Pancreas (tissue), 10 donors: ENCODE results near the gene ALDH4A1. TPM values are rescaled to one million over a fixed set of nuclear protein-coding genes. Genes with fewer than 3 reads are reported as not detected.

Experiments
- ATAC-seq, 4 donors: fragments of 200-7000 bp; cut with Tn5 transposase; one replicate each; pipeline versions ENCODE4 v1.8.0 to v1.9.1; 2020; ENCODE audit warnings: mild to moderate bottlenecking in 4 of 4, moderate library complexity in 4 of 4
- DNase-seq, 6 donors: peaks; one replicate each; pipeline ENCODE4 v3.0.0-alpha.2; 2020
- FAIRE-seq: peaks from 2 replicates; lab custom pipeline; 2012; peaks lifted over from hg19 to GRCh38; lab: Jason Lieb, UNC
- H3K27ac ChIP-seq, 4 donors: fragments of 200-600 bp; sonication (generic); 1 replicate in 3 of 4; 2 replicates in 1 of 4; pipeline versions ENCODE4 v1.5.0 to v1.8.0; 2020
- H3K27me3 ChIP-seq, 4 donors: fragments of 200-600 bp; one replicate each; pipeline ENCODE4 v1.8.0; 2021
- H3K36me3 ChIP-seq, 3 donors: fragments of 200-600 bp; sonication (generic) in 1 of 3; one replicate each; pipeline versions ENCODE4 v1.5.0 to v1.8.0; 2020 to 2021
- H3K4me1 ChIP-seq, 3 donors: fragments of 200-600 bp; one replicate each; pipeline ENCODE4 v1.8.0; 2021
- H3K4me3 ChIP-seq, 4 donors: fragments of 200-600 bp; sonication (generic) in 2 of 4; one replicate each; pipeline versions ENCODE4 v1.5.0 to v1.8.0; 2020 to 2021
- H3K9me3 ChIP-seq, 4 donors: fragments of 200-600 bp; one replicate each; pipeline ENCODE4 v1.8.0; 2021
- CTCF ChIP-seq, 4 donors: fragments of 200-600 bp; sonication (generic) in 3 of 4; IDR thresholded peaks; one replicate each; pipeline versions ENCODE4 v1.5.0 to v1.8.0; 2021; ENCODE audit warnings: antibody characterized with exemption in 4 of 4
- WGBS, 2 donors: extraction: QIAGEN DNeasy Blood & Tissue Kit; methylation state at CpG; one replicate each; pipeline ENCODE4 v1.1.7; 2013; 5-methylcytosine and 5-hydroxymethylcytosine counted together
- intact Hi-C, 3 donors: fragments of 100-400 bp; cut with DNase I; formaldehyde crosslinking; loops; one replicate each; pipeline versions ENCODE4 v1.11.1 to v1.14.2; 2022
- polyA plus RNA-seq, 2 donors: library from polyadenylated mRNA; stranded (reverse); fragments of 200-250 nt; gene quantifications; one replicate each; pipeline ENCODE4 v1.2.3, GENCODE V29; 2013
- total RNA-seq, 6 donors: library from RNA; stranded (reverse); fragmentation: NEBNext Ultra II Directional in 4 of 6; extraction: Animal tissue kit (Norgen Biotek cat#: 25700) in 4 of 6; gene quantifications; one replicate each; pipeline versions ENCODE4 v1.2.1 to v1.2.4, GENCODE V29; 2021 to 2023
- donor health status: healthy with polysubstance abuse.
- donor health status: DM: no; HTN: no; CAD: no; lungs with moderate emphysema.
- donor health status: DM: no; HTN: no; CAD: no.
- donor health status: control.
- donor health status: control.
- donor health status: Bipolar disorder and iron deficiency.
- donor health status: DM: yes; HTN: yes; CAD: no.
- donor health status: DM: no; HTN: no; CAD: no.
- donor health status: DM: no; HTN: no; CAD: no.
- donor health status: DM: yes; HTN: yes; CAD: no.

ALDH4A1 gene
- total and polyA plus RNA-seq, 8 donors = 1.4 to 7.6 (median 4.4) TPM

GRCh38 chr1:18861082-18861481 is 41.3 kb downstream of the ALDH4A1 start:
- ATAC-seq = no peak

GRCh38 chr1:18859560-18859959 is 42.8 kb downstream of the ALDH4A1 start, which contains the start of gene TAS1R2:
TAS1R2 (minus strand) TSS chr1:18859660; CDS start chr1:18859660, 0 bp downstream.
- Histone ChIP-seq H3K4me3 (no peak within 1 kb of the TSS), H3K36me3 (no peaks in the 10 kb centered on the region), H3K27me3 (no peaks in the 10 kb centered on the region), H3K27ac (no peak within 1 kb of the TSS), H3K9me3 (no peaks in the 10 kb centered on the region), H3K4me1 (no peaks in the 10 kb centered on the region)
- intact Hi-C loops = no loop called here
- ATAC-seq = no peak
- no peak for TF ChIP-seq CTCF (IDR thresholded peaks at IDR 0.05)
- 45 to 62% methylated on average over 4 of the region's 4 CpGs for WGBS, 2 donors
- no peak for DNase-seq
- no peak for FAIRE-seq

More at GRCh38 chr1:18861082-18861481, 41.3 kb downstream of the ALDH4A1 start:
- no peak for TF ChIP-seq CTCF (IDR thresholded peaks at IDR 0.05)
- FAIRE-seq (no peak), DNase-seq (no peak)
- H3K4me3 ChIP-seq = no peak overlapping the region
- no peaks in the 10 kb centered on the region for H3K9me3 ChIP-seq
- 71 to 74% methylated on average over 9 of the region's 9 CpGs for WGBS, 2 donors
- no peak overlapping the region for H3K27ac ChIP-seq
- H3K4me1 ChIP-seq = no peaks in the 10 kb centered on the region
- H3K36me3 ChIP-seq = no peaks in the 10 kb centered on the region
- no peaks in the 10 kb centered on the region for H3K27me3 ChIP-seq
- intact Hi-C loops = no loop called here

- FAIRE-seq = no peak
- 72 to 79% methylated on average over 7 of the region's 7 CpGs for WGBS, 2 donors
Observed at GRCh38 chr1:18858070-18858688, 44.2 kb downstream of the ALDH4A1 start.

GRCh38 chr1:18856435-18856834 is 45.9 kb downstream of the ALDH4A1 start:
- intact Hi-C loops = no loop called here
- TF ChIP-seq CTCF (IDR thresholded peaks at IDR 0.05) = no peak
- Histone ChIP-seq H3K27ac (no peak overlapping the region), H3K4me3 (no peak overlapping the region), H3K4me1 (no peaks in the 10 kb centered on the region), H3K9me3 (no peaks in the 10 kb centered on the region), H3K27me3 (no peaks in the 10 kb centered on the region), H3K36me3 (no peaks in the 10 kb centered on the region)
- FAIRE-seq = no peak
- ATAC-seq = no peak
- WGBS, 2 donors = 87 to 94% methylated on average over 1 of the region's 1 CpG
- no peak for DNase-seq

More at GRCh38 chr1:18858070-18858688, 44.2 kb downstream of the ALDH4A1 start:
- H3K27ac ChIP-seq = no peak overlapping the region
- no peaks in the 10 kb centered on the region for H3K36me3 ChIP-seq
- intact Hi-C loops = no loop called here
- no peaks in the 10 kb centered on the region for H3K4me1 ChIP-seq
- ATAC-seq (no peak), DNase-seq (no peak)
- H3K27me3 ChIP-seq = no peaks in the 10 kb centered on the region
- no peak for TF ChIP-seq CTCF (IDR thresholded peaks at IDR 0.05)
- no peaks in the 10 kb centered on the region for H3K9me3 ChIP-seq
- H3K4me3 ChIP-seq = no peak overlapping the region

- Histone ChIP-seq H3K9me3 (no peaks in the 10 kb centered on the region), H3K4me1 (no peaks in the 10 kb centered on the region), H3K27ac (no peak overlapping the region), H3K27me3 (no peaks in the 10 kb centered on the region), H3K36me3 (no peaks in the 10 kb centered on the region), H3K4me3 (no peak overlapping the region)
- no peak for TF ChIP-seq CTCF (IDR thresholded peaks at IDR 0.05)
- whole genome bisulfite sequencing, 2 donors = 56 to 62% methylated on average over 6 of the region's 6 CpGs
- FAIRE-seq (no peak), ATAC-seq (no peak), DNase-seq (no peak)
- intact Hi-C loops = no loop called here
Observed at GRCh38 chr1:18855573-18855972, 46.8 kb downstream of the ALDH4A1 start.
